Adrenal gland (tissue), 12 donors: ENCODE results near the gene BICDL1. TPM values are rescaled to one million over a fixed set of nuclear protein-coding genes. Genes with fewer than 3 reads are reported as not detected.

Experiments used
- DNase-seq, 7 donors: peaks; one replicate each; pipeline ENCODE4 v3.0.0-alpha.2; 2019 to 2020
- H3K27ac ChIP-seq, 5 donors: fragments of 200-600 bp; sonication (generic) in 4 of 5; 1 replicate in 3 of 5; 2 replicates in 2 of 5; pipeline versions ENCODE4 v1.5.1 to v1.8.0; 2016 to 2020; ENCODE audit warnings: mild to moderate bottlenecking in 1 of 5
- H3K27me3 ChIP-seq: fragments of 200-600 bp; 2 replicates; pipeline ENCODE4 v1.8.0; 2021
- H3K36me3 ChIP-seq, 2 donors: fragments of 200-600 bp; replicated peaks in 1 of 2; 1 replicate in 1 of 2; 2 replicates in 1 of 2; pipeline versions ENCODE4 v1.5.1 to v1.8.0; 2018 to 2022
- H3K4me1 ChIP-seq, 2 donors: fragments of 200-600 bp; replicated peaks in 1 of 2; 1 replicate in 1 of 2; 2 replicates in 1 of 2; pipeline versions ENCODE4 v1.5.1 to v1.8.0; 2018 to 2021
- H3K4me3 ChIP-seq, 4 donors: fragments of 200-600 bp; sonication (generic) in 3 of 4; one replicate each; pipeline ENCODE4 v1.5.1; 2016 to 2018
- H3K9me3 ChIP-seq, 3 donors: fragments of 200-600 bp; sonication (generic) in 1 of 3; replicated peaks in 1 of 3; 1 replicate in 2 of 3; 2 replicates in 1 of 3; pipeline versions ENCODE4 v1.5.1 to v1.8.0; 2016 to 2021
- CTCF ChIP-seq, 6 experiments: fragments of 450-650 bp in 4 of 6; fragments of 200-600 bp in 2 of 6; sonication (generic) in 1 of 6; IDR thresholded peaks; 1 replicate in 5 of 6; 2 replicates in 1 of 6; pipeline versions ENCODE4 v1.5.1 to v1.8.0; 2016 to 2021; ENCODE audit warnings: antibody characterized with exemption in 6 of 6, mild to moderate bottlenecking in 2 of 6, moderate library complexity in 1 of 6
- POLR2A ChIP-seq, 2 donors: fragments of 450-650 bp; IDR thresholded peaks; one replicate each; pipeline ENCODE4 v1.6.1; 2017; ENCODE audit warnings: antibody characterized with exemption in 2 of 2, mild to moderate bottlenecking in 2 of 2, moderate library complexity in 1 of 2
- WGBS, 4 donors: extraction: QIAGEN DNeasy Blood & Tissue Kit in 2 of 4; methylation state at CpG; one replicate each; pipeline versions ENCODE4 v1.1.5 to v1.1.7; 2013 to 2017; 5-methylcytosine and 5-hydroxymethylcytosine counted together
- intact Hi-C, 2 donors: fragments of 100-400 bp; cut with DNase I; formaldehyde crosslinking; loops; one replicate each; pipeline versions ENCODE4 v1.14.1 to v1.15.0; 2022 to 2023
- polyA plus RNA-seq, 3 donors: library from polyadenylated mRNA; stranded (reverse); fragments of 200-250 nt in 2 of 3; fragments of 350-450 nt in 1 of 3; fragmentation: Illumina TruSeq in 1 of 3; extraction: RNeasy Lipid Tissue Mini Kit (QIAGEN cat#74804) in 1 of 3; gene quantifications; one replicate each; pipeline ENCODE4 v1.2.3, GENCODE V29; 2013 to 2014
- total RNA-seq, 9 donors: library from RNA; depleted of rRNA in 4 of 9; stranded (reverse); fragments of >200 nt in 4 of 9; fragments of 120-200 nt in 1 of 9; fragmentation: NEBNext Ultra II Directional in 1 of 9; extraction: Animal tissue kit (Norgen Biotek cat#: 25700) in 1 of 9; gene quantifications; one replicate each; pipeline versions ENCODE4 v1.1.0 to v1.2.4, GENCODE V29; 2013 to 2023
- donor health status: healthy with polysubstance abuse.
- donor health status: Bipolar disorder and iron deficiency.
- donor health status: DM: yes; HTN: yes; CAD: no.
- donor health status: DM: no; HTN: no; CAD: no.
- donor health status: DM: no; HTN: no; CAD: no.
- donor health status: DM: yes; HTN: yes; CAD: no.

BICDL1 gene
- total and polyA plus RNA-seq, 12 donors, result 0.35 to 24.0 (median 2.7) TPM

- Histone ChIP-seq H3K4me1 (no peaks in the 10 kb centered on the region), H3K36me3 (no peaks in the 10 kb centered on the region), H3K4me3 (no peak overlapping the region), H3K9me3 (no peaks in the 10 kb centered on the region), H3K27ac (no peak overlapping the region), H3K27me3 (no peaks in the 10 kb centered on the region)
- intact Hi-C loops, result no loop called here
- no peak for DNase-seq
- TF ChIP-seq CTCF (IDR thresholded peaks at IDR 0.05), result no peak
- TF ChIP-seq POLR2A (IDR thresholded peaks at IDR 0.05), result no peak
- 67 to 89% (median 79%) methylated on average over 3 to 5 of the region's 5 CpGs for WGBS, 4 donors
Measured at GRCh38 chr12:120056739-120057138, 67.7 kb downstream of the BICDL1 start.

- DNase-seq, result no peak
- intact Hi-C loops, result no loop called here
- Histone ChIP-seq H3K27me3 (no peaks in the 10 kb centered on the region), H3K4me1 (no peaks in the 10 kb centered on the region), H3K36me3 (no peaks in the 10 kb centered on the region), H3K9me3 (no peaks in the 10 kb centered on the region), H3K4me3 (no peak overlapping the region), H3K27ac (no peak overlapping the region)
- 81 to 97% (median 91%) methylated on average over 1 of the region's 1 CpG for WGBS, 4 donors
- TF ChIP-seq POLR2A (IDR thresholded peaks at IDR 0.05) (no peak), CTCF (IDR thresholded peaks at IDR 0.05) (no peak)
Measured at GRCh38 chr12:120060196-120060595, 71.2 kb downstream of the BICDL1 start.

- Histone ChIP-seq H3K4me1 (no peaks in the 10 kb centered on the region), H3K27me3 (no peaks in the 10 kb centered on the region), H3K36me3 (no peaks in the 10 kb centered on the region), H3K27ac (no peak overlapping the region), H3K4me3 (no peak overlapping the region), H3K9me3 (no peaks in the 10 kb centered on the region)
- 69 to 77% (median 73%) methylated on average over 5 of the region's 5 CpGs for WGBS, 4 donors
- intact Hi-C loops, result no loop called here
- TF ChIP-seq CTCF (IDR thresholded peaks at IDR 0.05) (no peak), POLR2A (IDR thresholded peaks at IDR 0.05) (no peak)
- DNase-seq, result no peak
Measured at GRCh38 chr12:120060717-120061116, 71.7 kb downstream of the BICDL1 start.

GRCh38 chr12:120061575-120062214, 72.7 kb downstream of the BICDL1 start:
- Histone ChIP-seq H3K27ac (no peak overlapping the region), H3K4me1 (no peaks in the 10 kb centered on the region), H3K4me3 (no peak overlapping the region), H3K9me3 (no peaks in the 10 kb centered on the region), H3K27me3 (no peaks in the 10 kb centered on the region), H3K36me3 (no peaks in the 10 kb centered on the region)
- intact Hi-C loops, result no loop called here
- no peak for DNase-seq
- TF ChIP-seq CTCF (IDR thresholded peaks at IDR 0.05) (no peak), POLR2A (IDR thresholded peaks at IDR 0.05) (no peak)
- WGBS, 4 donors, result 61 to 86% (median 82%) methylated on average over 9 to 10 of the region's 10 CpGs
